SK-N-MC (cell line): ENCODE measurements around the gene SAMD5.

Experiments used
- DNase-seq: peaks from one replicate; pipeline ENCODE4 v3.0.0-alpha.2; 2011; ENCODE audit warnings: low read depth, low spot score
- H3K27ac ChIP-seq: fragments of 200-600 bp; sonication (generic); 2 replicates; pipeline ENCODE4 v1.5.1; 2016; ENCODE audit warnings: mixed run types
- H3K36me3 ChIP-seq: fragments of 200-600 bp; sonication (generic); 2 replicates; pipeline ENCODE4 v1.6.1; 2017; ENCODE audit warnings: antibody characterized with exemption, low read length, mixed read lengths; ENCODE audit not compliant: insufficient read depth
- H3K4me3 ChIP-seq: fragments of 200-600 bp; sonication (generic); 2 replicates; pipeline ENCODE4 v1.5.1; 2016
- H3K9ac ChIP-seq: fragments of 200-600 bp; sonication (generic); 2 replicates; pipeline ENCODE4 v1.8.0; 2017; ENCODE audit warnings: mixed run types, mixed read lengths; ENCODE audit not compliant: insufficient read length
- H3K9me3 ChIP-seq: fragments of 200-600 bp; sonication (generic); 2 replicates; pipeline ENCODE4 v1.6.1; 2017; ENCODE audit warnings: low read depth, mild to moderate bottlenecking, antibody characterized with exemption, low read length, moderate library complexity, mixed read lengths
- EZH2 ChIP-seq: fragments of 200-600 bp; sonication (generic); IDR thresholded peaks from one replicate; pipeline ENCODE4 v1.6.1; 2017; ENCODE audit warnings: antibody characterized with exemption
- FOXP2 ChIP-seq: optimal IDR thresholded peaks from 2 replicates; pipeline ENCODE3; 2011; ENCODE audit warnings: mild to moderate bottlenecking, moderate library complexity; ENCODE audit not compliant: insufficient read depth; ENCODE audit errors: extremely low read length, control extremely low read depth
- POLR2AphosphoS5 ChIP-seq: IDR thresholded peaks from 2 replicates; pipeline ENCODE4 v1.6.1; 2012; ENCODE audit warnings: mild to moderate bottlenecking, low read depth, low read length, borderline replicate concordance

Gene SAMD5

GRCh38 chr6:147553099-147553498 is 44.6 kb downstream of the SAMD5 start:
- Histone ChIP-seq H3K36me3 (no peaks in the 10 kb centered on the region), H3K4me3 (no peak overlapping the region), H3K9ac (no peak overlapping the region), H3K27ac (no peak overlapping the region), H3K9me3 (no peaks in the 10 kb centered on the region)
- no peak for TF ChIP-seq EZH2
- TF ChIP-seq FOXP2: no peak
- no peak for TF ChIP-seq POLR2AphosphoS5
- DNase-seq: no peak

- no peak overlapping the region for H3K9ac ChIP-seq
- H3K9me3 ChIP-seq: no peaks in the 10 kb centered on the region
- no peak for TF ChIP-seq EZH2
- H3K4me3 ChIP-seq: no peak overlapping the region
- no peaks in the 10 kb centered on the region for H3K36me3 ChIP-seq
- H3K27ac ChIP-seq: no peak overlapping the region
- DNase-seq: no peak
Observed at GRCh38 chr6:147554281-147554680, 45.8 kb downstream of the SAMD5 start.

- no peaks in the 10 kb centered on the region for H3K36me3 ChIP-seq
- H3K9ac ChIP-seq: peak overlapping the region; percentile 66
- no peak for DNase-seq
- H3K4me3 ChIP-seq: peak overlapping the region; percentile 65
- TF ChIP-seq EZH2 (no peak), POLR2AphosphoS5 (no peak), FOXP2 (no peak)
- H3K9me3 ChIP-seq: no peaks in the 10 kb centered on the region
- peak overlapping the region; percentile 88 for H3K27ac ChIP-seq
Observed at GRCh38 chr6:147559006-147559405, 50.5 kb downstream of the SAMD5 start.

GRCh38 chr6:147560670-147561069 is 52.2 kb downstream of the SAMD5 start:
- Histone ChIP-seq H3K9me3 (no peaks in the 10 kb centered on the region), H3K4me3 (no peak overlapping the region), H3K27ac (peak overlapping the region; percentile 88; the same call in 1 of the 2 replicates), H3K9ac (no peak overlapping the region), H3K36me3 (no peaks in the 10 kb centered on the region)
- no peak for DNase-seq
- TF ChIP-seq POLR2AphosphoS5: no peak
- no peak for TF ChIP-seq FOXP2
- no peak for TF ChIP-seq EZH2

- H3K27ac ChIP-seq: no peak overlapping the region
- H3K36me3 ChIP-seq: no peaks in the 10 kb centered on the region
- H3K9ac ChIP-seq: no peak overlapping the region
- TF ChIP-seq EZH2: no peak
- TF ChIP-seq POLR2AphosphoS5: no peak
- no peak for TF ChIP-seq FOXP2
- no peaks in the 10 kb centered on the region for H3K9me3 ChIP-seq
- H3K4me3 ChIP-seq: no peak overlapping the region
- no peak for DNase-seq
Observed at GRCh38 chr6:147561726-147562125, 53.2 kb downstream of the SAMD5 start.

- Histone ChIP-seq H3K9me3 (no peaks in the 10 kb centered on the region), H3K27ac (no peak overlapping the region), H3K36me3 (no peaks in the 10 kb centered on the region), H3K4me3 (no peak overlapping the region), H3K9ac (no peak overlapping the region)
- DNase-seq: no peak
- no peak for TF ChIP-seq FOXP2
- no peak for TF ChIP-seq POLR2AphosphoS5
- no peak for TF ChIP-seq EZH2
Observed at GRCh38 chr6:147563472-147563871, 55.0 kb downstream of the SAMD5 start.

- Histone ChIP-seq H3K27ac (no peak overlapping the region), H3K36me3 (no peaks in the 10 kb centered on the region), H3K4me3 (no peak overlapping the region), H3K9me3 (no peaks in the 10 kb centered on the region), H3K9ac (no peak overlapping the region)
- DNase-seq: no peak
- TF ChIP-seq POLR2AphosphoS5: no peak
- no peak for TF ChIP-seq FOXP2
- no peak for TF ChIP-seq EZH2
Observed at GRCh38 chr6:147564556-147564955, 56.1 kb downstream of the SAMD5 start.

- no peak for TF ChIP-seq POLR2AphosphoS5
- TF ChIP-seq FOXP2: no peak
- TF ChIP-seq EZH2: no peak
- no peak overlapping the region for H3K9ac ChIP-seq
- DNase-seq: no peak
- H3K36me3 ChIP-seq: no peaks in the 10 kb centered on the region
- no peak overlapping the region; the same call in 1 of the 2 replicates for H3K4me3 ChIP-seq
- H3K27ac ChIP-seq: peak overlapping the region; percentile 55
- no peaks in the 10 kb centered on the region for H3K9me3 ChIP-seq
Observed at GRCh38 chr6:147566244-147566898, 57.9 kb downstream of the SAMD5 start.

GRCh38 chr6:147567141-147567805 is 58.8 kb downstream of the SAMD5 start:
- no peak overlapping the region for H3K4me3 ChIP-seq
- TF ChIP-seq POLR2AphosphoS5 (no peak), FOXP2 (no peak), EZH2 (no peak)
- DNase-seq: no peak
- H3K9ac ChIP-seq: no peak overlapping the region
- no peaks in the 10 kb centered on the region for H3K9me3 ChIP-seq
- H3K36me3 ChIP-seq: no peaks in the 10 kb centered on the region
- peak overlapping the region; percentile 55; the same call in 1 of the 2 replicates for H3K27ac ChIP-seq
